Left ventricle myocardium inferior (tissue), 1 donor: ENCODE results near the gene IGFL1. TPM values are rescaled to one million over a fixed set of nuclear protein-coding genes. Genes with fewer than 3 reads are reported as not detected.

Experiments
- DNase-seq: peaks from one replicate; pipeline ENCODE4 v3.0.0-alpha.2; 2020
- H3K27ac ChIP-seq: fragments of 200-600 bp; replicated peaks from 2 replicates; pipeline ENCODE4 v1.8.0; 2021
- H3K27me3 ChIP-seq: fragments of 200-600 bp; 2 replicates; pipeline ENCODE4 v1.8.0; 2021; ENCODE audit warnings: low read depth
- H3K36me3 ChIP-seq: fragments of 200-600 bp; 2 replicates; pipeline ENCODE4 v1.8.0; 2021
- H3K4me1 ChIP-seq: fragments of 200-600 bp; 2 replicates; pipeline ENCODE4 v1.8.0; 2021
- H3K4me3 ChIP-seq: fragments of 200-600 bp; 2 replicates; pipeline ENCODE4 v1.8.0; 2021; ENCODE audit warnings: mild to moderate bottlenecking, moderate library complexity
- H3K9me3 ChIP-seq: fragments of 200-600 bp; replicated peaks from 2 replicates; pipeline ENCODE4 v1.8.0; 2021
- CTCF ChIP-seq: fragments of 200-600 bp; IDR thresholded peaks from 2 replicates; pipeline ENCODE4 v1.8.0; 2021; ENCODE audit warnings: antibody characterized with exemption, mild to moderate bottlenecking, borderline replicate concordance
- intact Hi-C: fragments of 100-400 bp; cut with micrococcal nuclease; formaldehyde crosslinking; loops from one replicate; pipeline ENCODE4 v1.11.0; 2022
- total RNA-seq: library from RNA; stranded (reverse); fragmentation: NEBNext Ultra II Directional; extraction: Animal tissue kit (Norgen Biotek cat#: 25700); gene quantifications from one replicate; pipeline ENCODE4 v1.2.1, GENCODE V29; 2021
- donor health status: DM: no; HTN: yes; CAD: no; lungs with severe emphysema.

The IGFL1 gene
- total RNA-seq, 1 donor from 2014 or later: not detected

- H3K4me3 ChIP-seq: no peak overlapping the region
- H3K27me3 ChIP-seq: peaks cover 59% of the 10 kb centered on the region
- no peak for TF ChIP-seq CTCF
- H3K4me1 ChIP-seq: no peaks in the 10 kb centered on the region
- H3K27ac ChIP-seq: no peak overlapping the region
- intact Hi-C loops: no loop called here
- H3K9me3 ChIP-seq: no peaks in the 10 kb centered on the region
- H3K36me3 ChIP-seq: no peaks in the 10 kb centered on the region
- no peak for DNase-seq
Measured at GRCh38 chr19:46198756-46199155, 30.8 kb upstream of the IGFL1 start.

- no peaks in the 10 kb centered on the region for H3K36me3 ChIP-seq
- no peaks in the 10 kb centered on the region for H3K9me3 ChIP-seq
- DNase-seq: no peak
- TF ChIP-seq CTCF: no peak
- peaks cover 31% of the 10 kb centered on the region for H3K27me3 ChIP-seq
- no peak overlapping the region for H3K27ac ChIP-seq
- intact Hi-C loops: no loop called here
- H3K4me1 ChIP-seq: no peaks in the 10 kb centered on the region
- H3K4me3 ChIP-seq: no peak overlapping the region
Measured at GRCh38 chr19:46201454-46202310, 27.9 kb upstream of the IGFL1 start.

- Histone ChIP-seq H3K9me3 (no peaks in the 10 kb centered on the region), H3K4me1 (no peaks in the 10 kb centered on the region), H3K27me3 (peaks cover 23% of the 10 kb centered on the region), H3K4me3 (no peak overlapping the region), H3K36me3 (no peaks in the 10 kb centered on the region), H3K27ac (no peak overlapping the region)
- no peak for TF ChIP-seq CTCF
- no peak for DNase-seq
- intact Hi-C loops: no loop called here
Measured at GRCh38 chr19:46202426-46202825, 27.1 kb upstream of the IGFL1 start.

- intact Hi-C loops: no loop called here
- DNase-seq: no peak
- Histone ChIP-seq H3K4me3 (no peak overlapping the region), H3K27me3 (peaks cover 21% of the 10 kb centered on the region), H3K36me3 (no peaks in the 10 kb centered on the region), H3K27ac (no peak overlapping the region), H3K4me1 (no peaks in the 10 kb centered on the region), H3K9me3 (no peaks in the 10 kb centered on the region)
- TF ChIP-seq CTCF: no peak
Measured at GRCh38 chr19:46202872-46203860, 26.4 kb upstream of the IGFL1 start.

GRCh38 chr19:46204008-46204407 lies 25.5 kb upstream of the IGFL1 start:
- TF ChIP-seq CTCF: no peak
- Histone ChIP-seq H3K4me3 (no peak overlapping the region), H3K27ac (no peak overlapping the region), H3K4me1 (no peaks in the 10 kb centered on the region), H3K27me3 (peaks cover 17% of the 10 kb centered on the region), H3K9me3 (no peaks in the 10 kb centered on the region), H3K36me3 (no peaks in the 10 kb centered on the region)
- intact Hi-C loops: no loop called here
- DNase-seq: no peak
